GM19240 (cell line): ENCODE measurements around the gene PRLH.
"Not testable (repeated sequence)": the region's sequence is repeated elsewhere in the genome, so short reads cannot be mapped to it uniquely, and the experiment has no call there.

Source experiments
- DNase-seq: peaks from one replicate; pipeline ENCODE4 v3.0.0; 2011; ENCODE audit warnings: low spot score; ENCODE audit not compliant: insufficient read length

The PRLH gene

GRCh38 chr2:237581751-237582746 is 15.7 kb downstream of the PRLH start:
- DNase-seq = peak; percentile 21

GRCh38 chr2:237583385-237584295 is 17.3 kb downstream of the PRLH start:
- DNase-seq = no peak

GRCh38 chr2:237585590-237586221 is 19.3 kb downstream of the PRLH start:
- no peak for DNase-seq

- DNase-seq = no peak
Observed at GRCh38 chr2:237588044-237588696, 21.8 kb downstream of the PRLH start.

- no peak for DNase-seq
Observed at GRCh38 chr2:237590272-237591140, 24.1 kb downstream of the PRLH start, which contains the start of gene RAB17. TSS of gene RAB17 (minus strand) at chr2:237590734. CDS start at chr2:237586154, 4,580 bp downstream.

- no peak for DNase-seq
Observed at GRCh38 chr2:237591141-237591881, 24.9 kb downstream of the PRLH start.

- DNase-seq = no peak
Observed at GRCh38 chr2:237592425-237592980, 26.1 kb downstream of the PRLH start.

GRCh38 chr2:237593036-237593435 is 26.7 kb downstream of the PRLH start:
- no peak for DNase-seq

- no peak for DNase-seq
Observed at GRCh38 chr2:237593596-237594320, 27.4 kb downstream of the PRLH start.

- no peak for DNase-seq
Observed at GRCh38 chr2:237594514-237594871, 28.1 kb downstream of the PRLH start.

- not testable (repeated sequence) for DNase-seq
Observed at GRCh38 chr2:237595829-237596519, 29.6 kb downstream of the PRLH start.

GRCh38 chr2:237596520-237597195 is 30.3 kb downstream of the PRLH start:
- DNase-seq = no peak

GRCh38 chr2:237597196-237598145 is 31.1 kb downstream of the PRLH start:
- DNase-seq = no peak

- DNase-seq = no peak
Observed at GRCh38 chr2:237598468-237599208, 32.3 kb downstream of the PRLH start.

- no peak for DNase-seq
Observed at GRCh38 chr2:237599465-237600110, 33.2 kb downstream of the PRLH start.
